Right atrium auricular region (tissue), 2 donors: Measurements from ENCODE around the gene AQP10. TPM values are rescaled to one million over a fixed set of nuclear protein-coding genes. Genes with fewer than 3 reads are reported as not detected.
A peak's percentile ranks its signal among the peaks of the same experiment; 100 is the strongest.

ENCODE experiments used
- DNase-seq: peaks from one replicate; pipeline ENCODE4 v3.0.0-alpha.2; 2019; ENCODE audit warnings: low spot score
- H3K27ac ChIP-seq, 2 donors: fragments of 200-600 bp; sonication (generic); 1 replicate in 1 of 2; 2 replicates in 1 of 2; pipeline ENCODE4 v1.5.1; 2016 to 2019
- H3K27me3 ChIP-seq, 2 donors: fragments of 200-600 bp; sonication (generic); one replicate each; pipeline versions ENCODE4 v1.5.1 to v1.6.0; 2017 to 2019
- H3K36me3 ChIP-seq: fragments of 200-600 bp; sonication (generic); one replicate; pipeline ENCODE4 v1.5.1; 2016
- H3K4me1 ChIP-seq, 2 donors: fragments of 200-600 bp; sonication (generic); one replicate each; pipeline versions ENCODE4 v1.5.1 to v1.6.0; 2017 to 2019
- H3K4me3 ChIP-seq, 2 donors: fragments of 200-600 bp; sonication (generic); 1 replicate in 1 of 2; 2 replicates in 1 of 2; pipeline ENCODE4 v1.5.1; 2017 to 2019; ENCODE audit warnings: mild to moderate bottlenecking in 1 of 2, moderate library complexity in 1 of 2
- H3K9me3 ChIP-seq, 2 donors: fragments of 200-600 bp; sonication (generic); one replicate each; pipeline ENCODE4 v1.5.1; 2019
- total RNA-seq, 2 donors: library from RNA; depleted of rRNA; stranded (reverse); fragments of >200 nt; gene quantifications; one replicate each; pipeline ENCODE4 v1.1.0, GENCODE V29; 2016
- TF ChIP-seq, protein P1 (sequence below), 2 donors: fragments of 200-600 bp; sonication (generic); IDR thresholded peaks; one replicate each; pipeline ENCODE4 v1.5.1; 2019; ENCODE audit warnings: antibody characterized with exemption in 2 of 2

AQP10 gene
- total RNA-seq, 2 donors from 2014 or later, result not detected

DNA sequence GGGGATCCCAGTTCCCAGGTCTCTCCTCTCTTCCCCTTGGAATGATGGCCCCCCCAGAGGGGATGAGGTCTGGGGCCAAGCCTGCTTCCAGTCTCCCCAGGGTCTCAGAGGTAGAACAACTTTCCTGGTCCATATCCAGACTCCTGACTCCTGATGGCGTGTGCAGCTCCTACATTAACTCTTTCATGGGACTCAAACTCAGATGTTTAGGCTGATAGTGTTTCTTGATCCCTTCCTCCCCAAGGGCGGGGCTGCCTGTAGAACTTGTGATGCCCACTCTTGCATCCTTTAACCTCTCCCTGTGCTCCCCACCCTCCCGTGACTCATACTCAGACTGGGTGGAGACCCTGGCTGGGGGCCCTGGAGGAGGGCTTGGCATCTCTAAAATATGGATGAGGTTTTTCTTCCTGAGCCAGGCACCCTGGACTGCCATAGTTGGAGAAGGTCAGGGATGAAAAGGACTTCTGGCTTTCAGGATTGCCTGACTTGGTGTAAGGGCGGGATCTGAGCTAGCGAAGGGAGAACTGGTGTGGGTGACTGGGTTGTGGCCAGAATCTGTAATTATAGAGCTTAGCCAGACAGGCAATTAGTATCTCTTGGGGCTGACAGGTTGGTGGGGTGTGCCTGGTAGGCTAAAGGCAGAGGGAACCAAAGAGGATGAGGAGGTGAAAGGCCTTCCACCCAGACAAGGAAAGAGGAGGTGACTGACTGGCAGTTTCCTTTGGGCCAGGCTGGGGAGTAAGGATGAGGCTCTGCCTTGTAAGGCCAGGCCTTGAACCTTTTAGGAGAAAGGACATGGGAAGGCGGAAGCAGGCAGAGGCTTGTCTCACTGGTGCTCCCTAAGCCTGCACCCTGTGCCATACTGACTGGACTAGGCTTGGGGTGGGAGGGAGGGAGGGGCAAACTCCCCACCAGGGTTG lies 5.9 kb downstream of the AQP10 start:
- Histone ChIP-seq H3K4me1 (peaks cover 0 to 33% of the 10 kb centered on the region in 2 donors), H3K4me3 (peak overlapping the region; percentile 84 to 88), H3K9me3 (no peaks in the 10 kb centered on the region), H3K27me3 (no peaks in the 10 kb centered on the region), H3K36me3 (peaks cover 9% of the 10 kb centered on the region), H3K27ac (peak overlapping the region; percentile 92 to 95)
- peak; percentile 90 for DNase-seq
- TF ChIP-seq, protein P1, sequence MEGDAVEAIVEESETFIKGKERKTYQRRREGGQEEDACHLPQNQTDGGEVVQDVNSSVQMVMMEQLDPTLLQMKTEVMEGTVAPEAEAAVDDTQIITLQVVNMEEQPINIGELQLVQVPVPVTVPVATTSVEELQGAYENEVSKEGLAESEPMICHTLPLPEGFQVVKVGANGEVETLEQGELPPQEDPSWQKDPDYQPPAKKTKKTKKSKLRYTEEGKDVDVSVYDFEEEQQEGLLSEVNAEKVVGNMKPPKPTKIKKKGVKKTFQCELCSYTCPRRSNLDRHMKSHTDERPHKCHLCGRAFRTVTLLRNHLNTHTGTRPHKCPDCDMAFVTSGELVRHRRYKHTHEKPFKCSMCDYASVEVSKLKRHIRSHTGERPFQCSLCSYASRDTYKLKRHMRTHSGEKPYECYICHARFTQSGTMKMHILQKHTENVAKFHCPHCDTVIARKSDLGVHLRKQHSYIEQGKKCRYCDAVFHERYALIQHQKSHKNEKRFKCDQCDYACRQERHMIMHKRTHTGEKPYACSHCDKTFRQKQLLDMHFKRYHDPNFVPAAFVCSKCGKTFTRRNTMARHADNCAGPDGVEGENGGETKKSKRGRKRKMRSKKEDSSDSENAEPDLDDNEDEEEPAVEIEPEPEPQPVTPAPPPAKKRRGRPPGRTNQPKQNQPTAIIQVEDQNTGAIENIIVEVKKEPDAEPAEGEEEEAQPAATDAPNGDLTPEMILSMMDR (IDR thresholded peaks at IDR 0.05), result peak in 1 of 2 donors; percentile 5

- H3K27me3 ChIP-seq, result no peaks in the 10 kb centered on the region
- no peaks in the 10 kb centered on the region for H3K9me3 ChIP-seq
- peak overlapping the region; percentile 92 to 95 for H3K27ac ChIP-seq
- H3K36me3 ChIP-seq, result peaks cover 18% of the 10 kb centered on the region
- peak overlapping the region; percentile 15 to 56 for H3K4me3 ChIP-seq
- no peak for DNase-seq
- TF ChIP-seq, protein P1 (IDR thresholded peaks at IDR 0.05), result no peak
- H3K4me1 ChIP-seq, result peaks cover 0 to 33% of the 10 kb centered on the region in 2 donors
Measured at GRCh38 chr1:154327466-154328317, 6.8 kb downstream of the AQP10 start.

DNA sequence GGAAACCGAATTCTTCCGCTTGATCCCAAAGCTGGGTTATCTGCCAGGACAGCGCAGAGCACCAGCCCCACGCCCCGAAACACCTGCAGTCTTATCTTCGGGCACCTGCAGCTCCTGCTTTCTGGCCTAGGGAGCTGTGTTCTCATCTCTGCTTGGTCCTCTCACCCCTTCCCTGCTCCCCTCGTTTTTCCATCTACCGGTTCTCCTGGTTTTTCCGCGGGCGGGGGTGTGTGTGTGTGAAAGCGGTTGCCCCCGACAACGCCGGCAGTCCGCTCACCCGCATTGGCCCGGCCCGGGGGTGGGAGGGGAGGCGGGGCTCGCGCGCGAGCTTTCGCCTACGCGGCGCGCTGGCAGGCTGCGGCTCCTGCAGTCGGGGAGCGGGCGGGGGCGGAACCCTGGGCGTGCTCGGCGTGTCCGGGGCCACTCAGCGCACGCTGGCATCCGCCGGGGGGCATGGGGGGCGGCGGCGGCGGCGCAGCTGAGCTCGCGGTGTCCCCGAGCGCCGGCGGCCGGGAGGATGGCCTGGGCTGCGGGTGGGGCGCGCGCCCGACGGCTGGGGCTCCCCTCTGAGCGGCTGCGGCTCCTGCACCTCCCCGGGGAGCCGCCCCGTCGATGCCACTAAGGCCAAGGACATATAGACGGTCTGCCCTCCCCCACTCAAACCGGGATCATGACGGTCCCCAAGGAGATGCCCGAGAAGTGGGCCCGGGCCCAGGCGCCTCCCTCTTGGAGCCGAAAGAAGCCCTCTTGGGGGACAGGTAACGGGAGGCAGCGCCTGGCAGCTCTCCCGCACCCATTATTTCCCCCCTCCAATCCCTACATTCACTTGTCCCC lies 7.6 kb downstream of the AQP10 start:
- DNase-seq, result peak; percentile 85
- peak overlapping the region; percentile 92 to 95 for H3K27ac ChIP-seq

DNA sequence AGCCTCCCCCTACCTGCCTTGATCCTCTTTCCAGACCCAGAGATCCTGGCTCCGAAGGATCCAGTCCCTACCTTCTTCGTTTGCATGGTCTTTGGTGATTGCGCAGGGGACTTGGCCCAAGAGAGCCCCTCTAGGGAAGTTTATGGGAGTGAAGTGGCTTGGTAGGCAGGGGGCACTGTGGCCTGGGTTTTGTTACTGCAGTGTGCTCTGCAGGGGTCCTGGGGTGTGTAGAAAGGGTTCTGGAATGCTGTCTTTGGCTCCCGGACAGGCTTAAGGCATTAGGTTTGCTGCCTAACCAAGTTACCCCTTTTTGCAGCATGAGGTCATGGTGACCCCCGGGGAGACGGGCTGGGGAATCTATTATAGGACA lies 8.2 kb downstream of the AQP10 start:
- H3K9me3 ChIP-seq, result no peaks in the 10 kb centered on the region
- no peak for DNase-seq
- H3K27ac ChIP-seq, result peak overlapping the region; percentile 92 to 95
- H3K4me1 ChIP-seq, result peaks cover 0 to 33% of the 10 kb centered on the region in 2 donors
- TF ChIP-seq, protein P1 (IDR thresholded peaks at IDR 0.05), result no peak
- peak overlapping the region in 1 of 2 donors; percentile 56 for H3K4me3 ChIP-seq
- peaks cover 24% of the 10 kb centered on the region for H3K36me3 ChIP-seq
- H3K27me3 ChIP-seq, result no peaks in the 10 kb centered on the region

More for the DNA sequence above, 7.6 kb downstream of the AQP10 start:
- peak overlapping the region; percentile 15 to 56 for H3K4me3 ChIP-seq
- H3K36me3 ChIP-seq, result peaks cover 19% of the 10 kb centered on the region
- H3K27me3 ChIP-seq, result no peaks in the 10 kb centered on the region
- TF ChIP-seq, protein P1 (IDR thresholded peaks at IDR 0.05), result no peak
- H3K9me3 ChIP-seq, result no peaks in the 10 kb centered on the region
- peaks cover 0 to 33% of the 10 kb centered on the region in 2 donors for H3K4me1 ChIP-seq

DNA sequence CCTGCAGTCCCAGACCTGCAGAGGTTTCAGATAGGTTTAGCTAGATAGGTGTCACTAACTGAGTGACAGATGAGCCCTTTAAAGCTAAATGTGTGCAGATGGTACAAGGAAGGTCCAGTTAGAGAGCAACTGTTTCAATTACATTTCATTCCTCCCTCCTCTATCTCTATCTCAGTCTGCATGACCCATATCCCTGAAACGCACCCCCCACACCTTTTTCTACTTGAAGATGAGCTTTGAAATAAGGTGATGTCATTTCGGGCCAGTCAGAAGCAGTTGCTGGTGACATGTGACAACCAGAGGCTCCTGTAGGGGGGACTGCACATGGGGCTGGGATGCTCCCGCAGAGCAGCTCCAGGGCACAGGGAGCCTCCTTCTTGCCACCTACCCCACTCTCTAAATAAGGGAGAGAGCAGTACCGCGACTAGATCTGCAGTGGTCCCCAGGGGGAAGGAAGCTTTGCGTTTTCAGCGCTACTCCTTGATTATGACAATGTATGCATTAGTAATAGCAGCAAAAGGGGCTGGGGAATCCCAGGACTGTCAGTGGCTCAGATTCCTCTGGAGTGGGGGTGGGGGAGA lies 8.7 kb downstream of the AQP10 start:
- peak overlapping the region in 1 of 2 donors; percentile 95 for H3K27ac ChIP-seq
- no peak overlapping the region for H3K4me3 ChIP-seq
- peaks cover 29% of the 10 kb centered on the region for H3K36me3 ChIP-seq
- H3K4me1 ChIP-seq, result peaks cover 0 to 33% of the 10 kb centered on the region in 2 donors
- H3K9me3 ChIP-seq, result no peaks in the 10 kb centered on the region
- no peaks in the 10 kb centered on the region for H3K27me3 ChIP-seq
- DNase-seq, result no peak
- TF ChIP-seq, protein P1 (IDR thresholded peaks at IDR 0.05), result no peak
